ENCODE data around the gene GAS2L1.

Gene GAS2L1

DNA sequence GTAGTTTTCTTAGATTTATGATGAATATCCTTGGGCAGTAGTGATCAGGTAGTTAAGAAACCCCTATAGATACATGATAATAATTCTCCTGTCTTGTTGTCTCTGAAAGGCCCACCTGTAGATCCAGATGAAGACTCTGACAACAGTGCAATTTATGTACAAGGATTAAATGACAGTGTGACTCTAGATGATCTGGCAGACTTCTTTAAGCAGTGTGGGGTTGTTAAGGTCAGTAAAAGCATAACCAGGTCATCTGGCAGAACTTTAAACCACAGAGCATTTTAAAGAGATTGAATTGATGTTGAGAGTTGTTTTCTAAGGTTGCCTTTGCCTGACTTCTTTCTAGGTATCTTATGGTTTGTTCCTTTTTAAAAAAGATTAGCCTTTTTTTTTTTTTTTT is 14.1 kb upstream of the GAS2L1 start:
- Histone ChIP-seq H3F3A (ENCODE audit: insufficient read depth) (peaks cover 21% of the 10 kb centered on the region; the same call in 1 of the 2 replicates), H3K36me3 (ENCODE audit: low read length) (peaks cover 78% of the 10 kb centered on the region), H2AFZ (ENCODE audit: low read depth, low read length, severe bottlenecking) (no peak overlapping the region), H3K9me3 (ENCODE audit: insufficient read depth, low read length) (no peaks in the 10 kb centered on the region), H3K27ac (ENCODE audit: low read depth, low read length) (no peak overlapping the region), H3K9me2 (replicated peaks; ENCODE audit: insufficient read depth, low read length) (no peaks in the 10 kb centered on the region), H3K4me3 (ENCODE audit: insufficient read depth, low read length, poor library complexity, severe bottlenecking) (no peak overlapping the region), H3K27me3 (ENCODE audit: low read length) (no peaks in the 10 kb centered on the region), H3K79me2 (ENCODE audit: insufficient read depth, low read length) (peaks cover 16% of the 10 kb centered on the region), H3K9ac (ENCODE audit: low read length) (no peak overlapping the region), H4K20me1 (ENCODE audit: low read depth, low read length) (peaks cover 24% of the 10 kb centered on the region), H3K4me2 (ENCODE audit: low read depth, low read length, poor library complexity, severe bottlenecking) (no peak overlapping the region)
- TF ChIP-seq EZH2phosphoT487 (conservative IDR thresholded peaks at IDR 0.05; ENCODE audit: low read length) (no peak), CTCF (IDR thresholded peaks at IDR 0.05; ENCODE audit: insufficient read depth, low read length, poor library complexity, severe bottlenecking) (no peak)

DNA sequence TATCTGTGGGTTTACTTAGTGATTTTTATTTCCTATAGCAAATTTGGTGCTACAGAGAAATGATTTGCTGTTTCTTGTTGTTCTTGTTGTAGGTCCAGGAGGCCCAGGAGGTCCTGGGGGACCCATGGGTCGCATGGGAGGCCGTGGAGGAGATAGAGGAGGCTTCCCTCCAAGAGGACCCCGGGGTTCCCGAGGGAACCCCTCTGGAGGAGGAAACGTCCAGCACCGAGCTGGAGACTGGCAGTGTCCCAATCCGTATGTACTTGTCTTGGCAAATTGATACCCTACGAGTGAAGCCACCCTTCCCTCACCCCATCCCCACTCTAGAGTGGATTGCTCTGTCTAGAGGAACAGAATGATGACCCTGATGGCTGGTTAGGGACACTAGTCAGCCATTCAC is 7.8 kb upstream of the GAS2L1 start:
- H3K4me3 ChIP-seq (ENCODE audit: insufficient read depth, low read length, poor library complexity, severe bottlenecking): no peak overlapping the region
- H3K9me3 ChIP-seq (ENCODE audit: insufficient read depth, low read length): no peaks in the 10 kb centered on the region
- H3K36me3 ChIP-seq (ENCODE audit: low read length): peaks cover 29% of the 10 kb centered on the region
- H3K79me2 ChIP-seq (ENCODE audit: insufficient read depth, low read length): no peaks in the 10 kb centered on the region
- H3K9me2 ChIP-seq (replicated peaks; ENCODE audit: insufficient read depth, low read length): no peaks in the 10 kb centered on the region
- H3K27me3 ChIP-seq (ENCODE audit: low read length): no peaks in the 10 kb centered on the region
- no peak overlapping the region for H2AFZ ChIP-seq (ENCODE audit: low read depth, low read length, severe bottlenecking)
- no peak overlapping the region for H3K9ac ChIP-seq (ENCODE audit: low read length)
- no peak overlapping the region for H3K4me2 ChIP-seq (ENCODE audit: low read depth, low read length, poor library complexity, severe bottlenecking)
- H4K20me1 ChIP-seq (ENCODE audit: low read depth, low read length): no peaks in the 10 kb centered on the region; the same call in 1 of the 2 replicates
- TF ChIP-seq CTCF (IDR thresholded peaks at IDR 0.05; ENCODE audit: insufficient read depth, low read length, poor library complexity, severe bottlenecking): no peak
- no peak for TF ChIP-seq EZH2phosphoT487 (conservative IDR thresholded peaks at IDR 0.05; ENCODE audit: low read length)
- peaks cover 34% of the 10 kb centered on the region for H3F3A ChIP-seq (ENCODE audit: insufficient read depth)
- H3K27ac ChIP-seq (ENCODE audit: low read depth, low read length): no peak overlapping the region

DNA sequence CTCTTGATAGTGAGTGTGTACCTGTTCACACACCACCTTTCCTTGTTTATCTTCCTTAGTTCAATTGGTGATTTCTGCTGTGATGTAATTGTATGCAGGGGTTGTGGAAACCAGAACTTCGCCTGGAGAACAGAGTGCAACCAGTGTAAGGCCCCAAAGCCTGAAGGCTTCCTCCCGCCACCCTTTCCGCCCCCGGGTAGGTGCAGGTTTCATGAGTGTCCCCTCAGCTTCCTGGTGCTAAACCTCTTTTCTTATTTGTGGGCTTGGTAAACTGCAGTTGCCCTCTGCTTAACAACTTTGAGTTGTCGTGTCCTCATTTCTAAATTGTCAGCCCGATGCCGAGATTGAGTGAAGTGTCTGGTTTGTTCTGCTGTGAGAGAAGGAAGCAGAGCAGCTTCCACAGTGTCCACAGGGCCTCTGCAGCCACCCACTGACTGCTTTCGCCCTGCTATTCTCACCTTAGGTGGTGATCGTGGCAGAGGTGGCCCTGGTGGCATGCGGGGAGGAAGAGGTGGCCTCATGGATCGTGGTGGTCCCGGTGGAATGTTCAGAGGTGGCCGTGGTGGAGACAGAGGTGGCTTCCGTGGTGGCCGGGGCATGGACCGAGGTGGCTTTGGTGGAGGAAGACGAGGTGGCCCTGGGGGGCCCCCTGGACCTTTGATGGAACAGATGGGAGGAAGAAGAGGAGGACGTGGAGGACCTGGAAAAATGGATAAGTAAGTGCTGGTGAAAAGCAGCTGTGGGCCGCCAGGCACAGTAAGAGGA is 7.1 kb upstream of the GAS2L1 start:
- no peaks in the 10 kb centered on the region; the same call in 1 of the 2 replicates for H4K20me1 ChIP-seq (ENCODE audit: low read depth, low read length)
- H3K9me3 ChIP-seq (ENCODE audit: insufficient read depth, low read length): no peaks in the 10 kb centered on the region
- H3K4me2 ChIP-seq (ENCODE audit: low read depth, low read length, poor library complexity, severe bottlenecking): no peak overlapping the region
- peaks cover 34% of the 10 kb centered on the region for H3F3A ChIP-seq (ENCODE audit: insufficient read depth)
- no peak overlapping the region for H2AFZ ChIP-seq (ENCODE audit: low read depth, low read length, severe bottlenecking)
- no peak overlapping the region for H3K4me3 ChIP-seq (ENCODE audit: insufficient read depth, low read length, poor library complexity, severe bottlenecking)
- no peak for TF ChIP-seq EZH2phosphoT487 (conservative IDR thresholded peaks at IDR 0.05; ENCODE audit: low read length)
- no peak overlapping the region for H3K27ac ChIP-seq (ENCODE audit: low read depth, low read length)
- no peaks in the 10 kb centered on the region for H3K79me2 ChIP-seq (ENCODE audit: insufficient read depth, low read length)
- no peak overlapping the region for H3K9ac ChIP-seq (ENCODE audit: low read length)
- no peaks in the 10 kb centered on the region for H3K9me2 ChIP-seq (replicated peaks; ENCODE audit: insufficient read depth, low read length)
- no peaks in the 10 kb centered on the region for H3K27me3 ChIP-seq (ENCODE audit: low read length)
- H3K36me3 ChIP-seq (ENCODE audit: low read length): peaks cover 29% of the 10 kb centered on the region

GRCh38 chr22:29300467-29300806 is 6.0 kb upstream of the GAS2L1 start:
- Histone ChIP-seq H3K9me2 (replicated peaks; ENCODE audit: insufficient read depth, low read length) (no peaks in the 10 kb centered on the region), H2AFZ (ENCODE audit: low read depth, low read length, severe bottlenecking) (no peak overlapping the region), H3K36me3 (ENCODE audit: low read length) (peaks cover 23% of the 10 kb centered on the region), H3K4me2 (ENCODE audit: low read depth, low read length, poor library complexity, severe bottlenecking) (no peak overlapping the region), H3F3A (ENCODE audit: insufficient read depth) (peaks cover 34% of the 10 kb centered on the region), H3K27ac (ENCODE audit: low read depth, low read length) (no peak overlapping the region), H3K9ac (ENCODE audit: low read length) (no peak overlapping the region), H4K20me1 (ENCODE audit: low read depth, low read length) (no peaks in the 10 kb centered on the region; the same call in 1 of the 2 replicates), H3K9me3 (ENCODE audit: insufficient read depth, low read length) (no peaks in the 10 kb centered on the region), H3K79me2 (ENCODE audit: insufficient read depth, low read length) (no peaks in the 10 kb centered on the region), H3K4me3 (ENCODE audit: insufficient read depth, low read length, poor library complexity, severe bottlenecking) (no peak overlapping the region), H3K27me3 (ENCODE audit: low read length) (no peaks in the 10 kb centered on the region)
- TF ChIP-seq EZH2phosphoT487 (conservative IDR thresholded peaks at IDR 0.05; ENCODE audit: low read length) (no peak), CTCF (IDR thresholded peaks at IDR 0.05; ENCODE audit: insufficient read depth, low read length, poor library complexity, severe bottlenecking) (no peak)

Data from SU-DHL-6 (cell line).